OCI-LY7 (cell line): ENCODE measurements around the gene TBCEL.

Experiments used
- CTCF ChIP-seq: fragments of 200-600 bp; sonication (generic); conservative IDR thresholded peaks from 2 replicates; pipeline ENCODE4 v1.5.1; 2014; ENCODE audit warnings: mild to moderate bottlenecking, antibody characterized with exemption, low read length, moderate library complexity, mixed read lengths
- EZH2phosphoT487 ChIP-seq: fragments of 200-600 bp; sonication (generic); IDR thresholded peaks from 2 replicates; pipeline ENCODE4 v1.6.1; 2018; ENCODE audit warnings: low read depth, borderline replicate concordance, mild to moderate bottlenecking, mixed run types, antibody characterized with exemption, low read length, moderate library complexity, mixed read lengths

- no peak for TF ChIP-seq EZH2phosphoT487
- TF ChIP-seq CTCF = no peak
Measured at GRCh38 chr11:121047926-121048325, 24.0 kb downstream of the TBCEL start.
